Suprapubic skin (tissue), 4 donors: Measurements from ENCODE around the gene PEX10.

Source experiments
- CTCF ChIP-seq, 2 donors: fragments of 200-600 bp in 1 of 2; fragments of 450-650 bp in 1 of 2; sonication (generic) in 1 of 2; IDR thresholded peaks; one replicate each; pipeline ENCODE4 v1.5.1; 2016 to 2019; ENCODE audit warnings: antibody characterized with exemption in 2 of 2, mild to moderate bottlenecking in 1 of 2, moderate library complexity in 1 of 2
- EP300 ChIP-seq: sonication (generic); formaldehyde crosslinking; IDR thresholded peaks from one replicate; pipeline ENCODE4 v1.6.1; 2017; ENCODE audit warnings: antibody characterized with exemption
- POLR2A ChIP-seq, 2 donors: fragments of 450-650 bp; IDR thresholded peaks; one replicate each; pipeline ENCODE4 v1.6.1; 2017; ENCODE audit warnings: antibody characterized with exemption in 2 of 2, mild to moderate bottlenecking in 2 of 2, moderate library complexity in 2 of 2
- POLR2AphosphoS5 ChIP-seq, 3 donors: sonication (generic); formaldehyde crosslinking; IDR thresholded peaks; one replicate each; pipeline ENCODE4 v1.6.1; 2017; ENCODE audit warnings: antibody characterized with exemption in 3 of 3

- no peak for TF ChIP-seq CTCF (IDR thresholded peaks at IDR 0.05)
- no peak for TF ChIP-seq POLR2A (IDR thresholded peaks at IDR 0.05)
- no peak for TF ChIP-seq EP300
- TF ChIP-seq POLR2AphosphoS5 (IDR thresholded peaks at IDR 0.05): no peak
Observed at GRCh38 chr1:2358072-2358471, 54.3 kb downstream of the PEX10 start.
